Activated naive CD4-positive, alpha-beta T cell treated with anti-CD3 and anti-CD28 coated beads, Interleukin-2, amount 10 ng/mL, durations not matched to agents 7 days and 5 days (primary cell): Measurements from ENCODE around the gene ATP13A1.
"Not testable (repeated sequence)": the region's sequence is repeated elsewhere in the genome, so short reads cannot be mapped to it uniquely, and the experiment has no call there.

Experiments
- CTCF ChIA-PET: fragments of 350-600 bp; sonication (Branson Sonifier 250); formaldehyde crosslinking; loops from one replicate; lab custom pipeline; 2021; ENCODE audit warnings: antibody characterized with exemption; lab: Charles Lee
- DNase-seq: peaks from one replicate; pipeline ENCODE4 v3.0.0-alpha.2; 2020
- H3K27ac Mint-ChIP-seq: one replicate; pipeline ENCODE4 v1.8.0; 2021; ENCODE audit warnings: mild to moderate bottlenecking, moderate library complexity, mixed read lengths
- H3K27me3 Mint-ChIP-seq: one replicate; pipeline ENCODE4 v1.8.0; 2021; ENCODE audit warnings: mild to moderate bottlenecking, mixed read lengths
- H3K36me3 Mint-ChIP-seq: one replicate; pipeline ENCODE4 v1.8.0; 2021; ENCODE audit warnings: mixed read lengths
- H3K4me1 Mint-ChIP-seq: one replicate; pipeline ENCODE4 v1.8.0; 2021; ENCODE audit warnings: mixed read lengths
- H3K4me3 Mint-ChIP-seq: one replicate; pipeline ENCODE4 v1.8.0; 2021; ENCODE audit warnings: mild to moderate bottlenecking, moderate library complexity, mixed read lengths
- H3K9me3 Mint-ChIP-seq: one replicate; pipeline ENCODE4 v1.8.0; 2021; ENCODE audit warnings: mixed read lengths

ATP13A1 gene

GRCh38 chr19:19610376-19611202, 52.9 kb downstream of the ATP13A1 start:
- Mint-ChIP-seq H3K27ac (peak overlapping the region; percentile 21), H3K9me3 (no peaks in the 10 kb centered on the region), H3K36me3 (peaks cover 47% of the 10 kb centered on the region), H3K4me3 (no peak overlapping the region), H3K4me1 (peaks cover 63% of the 10 kb centered on the region), H3K27me3 (no peaks in the 10 kb centered on the region)
- DNase-seq: no peak
- CTCF ChIA-PET: interaction anchor here (1.0 kb wide), 1 partner anchor 10 kb away, joined by 3 read pairs; no protein-coding TSS in a partner anchor

DNA sequence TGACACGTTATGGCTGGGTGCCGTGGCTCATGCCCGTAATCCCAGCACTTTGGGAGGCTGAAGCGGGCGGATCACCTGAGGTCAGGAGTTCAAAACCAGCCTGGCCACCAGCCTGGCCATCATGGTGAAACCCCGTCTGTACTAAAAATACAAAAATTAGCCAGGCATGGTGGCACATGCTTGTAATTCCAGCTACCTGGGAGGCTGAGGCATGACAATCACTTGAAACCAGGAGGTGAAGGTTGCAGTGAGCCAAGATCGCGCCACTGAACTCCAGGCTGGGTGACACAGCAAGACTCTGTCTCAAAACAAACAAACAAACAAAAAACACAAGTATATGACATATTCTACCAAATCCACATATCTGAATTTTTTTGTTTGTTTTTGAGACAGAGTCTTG, 56.8 kb downstream of the ATP13A1 start:
- peak overlapping the region; percentile 27 for H3K4me3 Mint-ChIP-seq
- not testable (repeated sequence) for H3K9me3 Mint-ChIP-seq, DNase-seq, H3K27me3 Mint-ChIP-seq
- peaks cover 37% of the 10 kb centered on the region for H3K36me3 Mint-ChIP-seq
- peaks cover 70% of the 10 kb centered on the region for H3K4me1 Mint-ChIP-seq
- CTCF ChIA-PET: interaction anchor here (1.0 to 1.9 kb wide), 4 partner anchors 37 to 75 kb away, joined by 3 to 7 read pairs (median 3); partner anchors contain the start of gene GMIP
- peak overlapping the region; percentile 94 for H3K27ac Mint-ChIP-seq

DNA sequence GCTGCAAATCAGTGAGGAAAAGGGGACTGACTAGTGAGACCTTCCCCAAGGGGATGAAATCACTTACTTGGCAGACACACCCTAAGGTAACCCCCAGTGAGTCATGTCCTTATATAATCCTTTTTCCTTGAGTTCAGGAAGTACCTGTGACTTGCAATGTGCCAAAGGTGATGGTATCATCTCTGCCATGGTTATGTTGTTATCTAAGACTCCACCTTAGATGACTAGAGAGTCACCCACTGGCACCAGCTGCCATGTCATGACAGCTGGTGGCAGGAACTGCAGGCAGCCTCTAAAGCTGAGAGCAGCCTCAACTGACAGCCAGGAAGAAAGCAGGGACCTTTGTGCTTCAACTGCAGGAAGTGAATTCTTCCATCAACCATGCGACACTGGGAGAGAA, 57.5 kb downstream of the ATP13A1 start:
- H3K27me3 Mint-ChIP-seq: no peaks in the 10 kb centered on the region
- CTCF ChIA-PET: interaction anchor here (1.0 to 1.9 kb wide), 3 partner anchors 38 to 74 kb away, joined by 3 to 7 read pairs (median 3); partner anchors contain the start of gene GMIP
- H3K4me1 Mint-ChIP-seq: peaks cover 77% of the 10 kb centered on the region
- DNase-seq: peak; percentile 64
- H3K9me3 Mint-ChIP-seq: peaks cover 2% of the 10 kb centered on the region
- H3K36me3 Mint-ChIP-seq: peaks cover 42% of the 10 kb centered on the region
- peak overlapping the region; percentile 27 for H3K4me3 Mint-ChIP-seq
- peak overlapping the region; percentile 94 for H3K27ac Mint-ChIP-seq

DNA sequence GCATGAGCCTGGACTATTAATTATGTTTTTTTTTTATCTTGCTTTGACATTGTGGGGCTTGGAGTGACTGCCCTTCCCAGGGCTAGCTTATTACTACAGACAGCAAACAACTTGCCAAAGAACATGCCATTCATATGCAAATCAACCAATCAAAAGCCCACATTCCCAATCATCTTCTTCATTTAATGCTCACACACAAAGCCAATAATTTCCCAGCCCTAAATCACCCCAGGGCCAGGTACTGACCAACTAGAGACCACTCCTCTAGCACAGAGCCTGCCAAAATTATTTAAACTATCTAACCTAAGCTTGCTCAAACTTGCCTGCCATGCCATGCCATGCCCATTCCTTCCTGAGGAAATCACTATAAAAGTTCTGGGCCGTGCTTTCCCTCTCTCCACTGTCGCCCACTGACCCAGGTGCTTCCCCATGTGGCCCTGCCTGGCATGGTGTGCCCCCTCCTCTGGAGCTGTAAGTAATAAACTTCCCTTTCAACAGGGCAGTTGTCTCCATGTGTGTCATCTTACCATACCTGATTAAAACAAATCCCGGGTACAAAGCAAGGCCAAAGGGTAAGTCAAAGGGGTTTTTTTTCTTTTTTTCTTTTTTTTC, 60.7 kb downstream of the ATP13A1 start:
- DNase-seq: no peak
- Mint-ChIP-seq H3K27me3 (no peaks in the 10 kb centered on the region), H3K9me3 (peaks cover 4% of the 10 kb centered on the region), H3K4me1 (peaks cover 84% of the 10 kb centered on the region), H3K36me3 (peaks cover 30% of the 10 kb centered on the region), H3K27ac (peak overlapping the region; percentile 78), H3K4me3 (no peak overlapping the region)
- CTCF ChIA-PET: interaction anchor here (1.6 kb wide), 1 partner anchor 14 kb away, joined by 7 read pairs; no protein-coding TSS in a partner anchor

DNA sequence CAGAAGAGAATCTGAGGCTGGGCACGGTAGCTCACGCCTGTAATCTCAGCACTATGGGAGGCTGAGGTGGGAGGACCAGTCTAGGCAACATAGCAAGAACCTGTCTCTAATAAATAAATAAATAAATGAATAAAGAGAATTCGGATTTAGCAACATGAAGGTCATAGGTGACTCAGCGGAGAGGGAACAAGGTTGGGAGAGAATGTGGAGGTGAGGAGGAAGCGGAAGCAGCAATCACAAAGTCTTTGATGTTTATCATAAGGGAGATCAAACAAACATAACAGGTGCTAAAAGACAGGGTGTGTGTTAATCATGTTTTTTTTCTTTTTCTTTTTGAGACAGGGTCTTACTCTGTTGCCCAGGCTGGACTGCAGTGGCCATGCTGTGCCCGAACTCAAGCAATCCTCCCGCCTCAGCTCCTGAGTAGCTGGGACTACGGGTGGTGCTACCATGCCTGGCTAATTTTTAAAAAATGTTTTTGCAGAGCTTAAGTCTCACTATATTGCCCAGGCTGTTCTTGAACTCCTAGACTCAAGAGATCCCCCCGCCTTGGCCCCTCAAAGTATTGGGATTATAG, 61.3 kb downstream of the ATP13A1 start:
- Mint-ChIP-seq H3K9me3 (peaks cover 4% of the 10 kb centered on the region), H3K4me1 (peaks cover 85% of the 10 kb centered on the region), H3K27ac (peak overlapping the region; percentile 78), H3K36me3 (peaks cover 34% of the 10 kb centered on the region), H3K4me3 (no peak overlapping the region), H3K27me3 (no peaks in the 10 kb centered on the region)
- CTCF ChIA-PET: interaction anchor here (1.6 kb wide), 1 partner anchor 13 kb away, joined by 7 read pairs; no protein-coding TSS in a partner anchor
- DNase-seq: peak; percentile 58

DNA sequence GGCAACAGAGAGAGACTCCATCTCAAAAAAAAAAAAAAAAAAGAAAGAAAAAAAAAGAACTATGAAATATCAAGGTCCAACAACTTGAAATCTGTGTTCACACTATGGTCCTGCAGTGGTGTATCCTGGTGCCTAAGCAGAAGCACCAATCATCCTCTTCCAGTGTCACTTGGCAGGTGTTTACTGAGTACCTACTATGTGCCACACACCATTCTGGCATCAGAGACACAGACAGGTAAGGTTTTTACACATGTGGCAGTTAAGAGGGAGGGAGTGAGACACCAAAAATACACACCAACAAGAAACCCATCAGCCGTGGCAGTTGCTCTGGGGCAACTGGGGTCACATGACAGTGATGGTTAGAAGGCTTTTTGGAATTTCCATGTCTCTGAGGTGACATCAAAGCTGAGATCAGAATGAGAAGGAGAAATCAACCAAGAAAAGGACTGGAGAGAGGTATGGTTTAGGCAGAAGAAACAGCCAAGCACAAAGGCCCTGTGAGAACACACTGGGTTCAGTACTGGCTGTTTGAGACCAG, 62.6 kb downstream of the ATP13A1 start:
- Mint-ChIP-seq H3K36me3 (peaks cover 32% of the 10 kb centered on the region), H3K4me3 (no peak overlapping the region), H3K9me3 (peaks cover 4% of the 10 kb centered on the region), H3K4me1 (peaks cover 82% of the 10 kb centered on the region), H3K27ac (peak overlapping the region; percentile 78), H3K27me3 (no peaks in the 10 kb centered on the region)
- CTCF ChIA-PET: interaction anchor here (0.9 kb wide), 1 partner anchor 46 kb away, joined by 3 read pairs; no protein-coding TSS in a partner anchor
- DNase-seq: no peak

- Mint-ChIP-seq H3K36me3 (peaks cover 44% of the 10 kb centered on the region), H3K4me1 (peaks cover 87% of the 10 kb centered on the region), H3K27ac (peak overlapping the region; percentile 96), H3K4me3 (peak overlapping the region; percentile 33)
- H3K27me3 Mint-ChIP-seq, H3K9me3 Mint-ChIP-seq: not testable (repeated sequence)
- CTCF ChIA-PET: interaction anchor here (0.6 kb wide), 1 partner anchor 36 kb away, joined by 3 read pairs; no protein-coding TSS in a partner anchor
- DNase-seq: peak; percentile 77
These were observed 64.6 kb downstream of the ATP13A1 start for GRCh38 chr19:19598728-19599451.

- Mint-ChIP-seq H3K27ac (peak overlapping the region; percentile 96), H3K4me1 (peaks cover 85% of the 10 kb centered on the region), H3K4me3 (peak overlapping the region; percentile 33), H3K9me3 (peaks cover 4% of the 10 kb centered on the region), H3K27me3 (no peaks in the 10 kb centered on the region), H3K36me3 (peaks cover 45% of the 10 kb centered on the region)
- DNase-seq: peak; percentile 66
- CTCF ChIA-PET: no interaction called here
These were observed 65.6 kb downstream of the ATP13A1 start for GRCh38 chr19:19597809-19598306.
